Naive thymus-derived CD8-positive, alpha-beta T cell (primary cell): Measurements from ENCODE around the gene ZNG1F. TPM values are rescaled to one million over a fixed set of nuclear protein-coding genes. Genes with fewer than 3 reads are reported as not detected.
"Not testable (repeated sequence)": the region's sequence is repeated elsewhere in the genome, so short reads cannot be mapped to it uniquely, and the experiment has no call there.

Experiments used
- ATAC-seq, 2 donors: fragments of 150-1000 bp; cut with Tn5 transposase in 1 of 2; sonication (Bioruptor Pico), chemical (Tn5 transposase) in 1 of 2; 1 replicate in 1 of 2; 2 replicates in 1 of 2; pipeline ENCODE4 v1.10.0; 2021; ENCODE audit warnings: mild to moderate bottlenecking in 2 of 2, moderate library complexity in 2 of 2
- POLR2A ChIA-PET: fragments of 350-600 bp; sonication (Branson Sonifier 250); formaldehyde crosslinking; loops from one replicate; lab custom pipeline; 2021; ENCODE audit warnings: antibody characterized with exemption; lab: Charles Lee
- DNase-seq, 10 donors: peaks; one replicate each; pipeline versions ENCODE4 v3.0.0 to v3.0.0-alpha.2; 2020 to 2022
- H3K27ac Mint-ChIP-seq, 10 donors: one replicate each; pipeline ENCODE4 v1.8.0; 2020 to 2022; ENCODE audit warnings: mild to moderate bottlenecking in 10 of 10, mixed read lengths in 10 of 10, moderate library complexity in 4 of 10, inconsistent platforms in 1 of 10
- H3K27me3 Mint-ChIP-seq, 5 donors: one replicate each; pipeline ENCODE4 v1.8.0; 2021 to 2022; ENCODE audit warnings: mixed read lengths in 5 of 5
- H3K36me3 Mint-ChIP-seq, 3 donors: one replicate each; pipeline ENCODE4 v1.8.0; 2020 to 2022; ENCODE audit warnings: mixed read lengths in 3 of 3, mild to moderate bottlenecking in 2 of 3, inconsistent platforms in 1 of 3
- H3K4me1 Mint-ChIP-seq, 4 donors: one replicate each; pipeline ENCODE4 v1.8.0; 2021 to 2022; ENCODE audit warnings: mixed read lengths in 4 of 4
- H3K4me3 Mint-ChIP-seq, 10 donors: one replicate each; pipeline ENCODE4 v1.8.0; 2020 to 2022; ENCODE audit warnings: mild to moderate bottlenecking in 10 of 10, mixed read lengths in 10 of 10, moderate library complexity in 6 of 10, inconsistent platforms in 1 of 10
- H3K9me3 Mint-ChIP-seq, 9 donors: one replicate each; pipeline ENCODE4 v1.8.0; 2020 to 2022; ENCODE audit warnings: mixed read lengths in 9 of 9, mild to moderate bottlenecking in 3 of 9, inconsistent platforms in 1 of 9, moderate library complexity in 1 of 9
- polyA plus RNA-seq, 3 donors: library from polyadenylated mRNA; unstranded; fragments of 300-500 nt; fragmentation: Illumina TruSeq; gene quantifications; one replicate each; pipeline ENCODE4 v1.2.3, GENCODE V29; 2021
- total RNA-seq, 8 experiments: library from RNA in 2 of 8; stranded (reverse) in 2 of 8; gene quantifications; one replicate each; pipeline ENCODE4 v1.2.3 and lab custom pipeline; 2021 to 2026

The ZNG1F gene
- total and polyA plus RNA-seq, 5 experiments from 2014 or later, result 2.5 to 23.3 (median 3.2) TPM

DNA sequence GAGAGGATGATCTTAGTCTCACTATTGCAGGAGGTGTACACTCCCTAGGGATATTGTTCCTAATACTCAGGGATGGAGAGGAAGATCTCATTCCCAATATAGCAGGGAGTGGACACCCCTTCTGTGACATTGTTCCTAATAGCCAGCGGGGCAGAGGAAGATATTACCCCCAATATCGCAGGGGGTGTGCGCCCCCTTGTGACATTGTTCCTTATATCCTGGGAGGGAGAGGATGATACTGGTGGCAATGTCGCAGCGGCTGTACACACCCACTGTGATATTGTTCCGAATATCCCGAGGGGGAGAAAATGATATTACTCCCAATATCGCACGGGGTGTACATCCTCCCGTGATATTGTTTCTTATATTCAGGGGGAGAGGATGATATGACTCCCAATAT lies 78.2 kb downstream of the ZNG1F start:
- H3K27ac Mint-ChIP-seq, H3K9me3 Mint-ChIP-seq, ATAC-seq, H3K36me3 Mint-ChIP-seq, H3K4me3 Mint-ChIP-seq, H3K4me1 Mint-ChIP-seq, DNase-seq, H3K27me3 Mint-ChIP-seq, POLR2A ChIA-PET: not testable (repeated sequence)

DNA sequence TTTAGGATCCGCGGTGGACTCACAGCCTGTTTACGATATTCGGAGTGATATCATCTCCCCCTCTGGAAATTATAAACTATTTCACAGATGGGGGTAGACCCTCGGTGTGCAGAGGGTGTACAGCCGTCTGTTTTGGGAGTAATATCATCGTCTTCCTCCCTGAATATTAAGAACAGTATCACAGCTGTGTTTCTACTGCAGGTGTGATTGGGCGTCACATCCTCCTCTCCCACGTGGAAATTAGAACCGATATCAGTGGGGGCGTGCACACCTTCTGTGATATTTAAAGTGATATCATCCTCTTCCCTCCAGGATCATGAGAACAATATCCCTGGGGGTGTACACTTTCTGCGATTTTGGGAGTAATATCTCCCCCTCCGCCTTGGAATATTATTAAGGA lies 79.9 kb downstream of the ZNG1F start:
- H3K27ac Mint-ChIP-seq, DNase-seq, H3K27me3 Mint-ChIP-seq, H3K4me3 Mint-ChIP-seq, H3K9me3 Mint-ChIP-seq, H3K4me1 Mint-ChIP-seq, POLR2A ChIA-PET, H3K36me3 Mint-ChIP-seq: not testable (repeated sequence)
- ATAC-seq, result peak in 1 of 2 donors; percentile 40

DNA sequence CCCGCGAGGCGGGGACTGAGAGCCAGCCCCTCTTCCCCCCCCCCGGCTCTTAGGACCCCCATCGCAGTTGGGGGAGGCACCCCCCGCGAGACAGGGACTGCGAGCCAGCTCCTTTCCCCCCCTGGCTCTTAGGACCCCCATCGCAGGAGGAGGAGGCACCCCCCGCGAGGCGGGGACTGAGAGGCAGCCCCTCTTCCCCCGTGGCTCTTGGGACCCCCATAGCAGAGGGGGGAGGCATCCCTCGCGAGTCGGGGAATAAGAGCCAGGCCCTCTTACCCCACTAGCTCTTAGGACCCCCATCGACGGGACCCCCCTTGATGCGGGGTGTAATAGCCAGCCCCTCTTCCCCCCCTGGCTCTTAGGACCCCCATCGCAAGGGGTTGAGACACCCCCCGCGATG lies 80.3 kb downstream of the ZNG1F start:
- H3K4me3 Mint-ChIP-seq, H3K4me1 Mint-ChIP-seq, H3K36me3 Mint-ChIP-seq, H3K27me3 Mint-ChIP-seq, ATAC-seq, DNase-seq, H3K27ac Mint-ChIP-seq, POLR2A ChIA-PET, H3K9me3 Mint-ChIP-seq: not testable (repeated sequence)

GRCh38 chr9:41106472-41107116 lies 82.5 kb downstream of the ZNG1F start:
- DNase-seq, POLR2A ChIA-PET, H3K9me3 Mint-ChIP-seq, H3K36me3 Mint-ChIP-seq, H3K27me3 Mint-ChIP-seq, H3K27ac Mint-ChIP-seq, H3K4me1 Mint-ChIP-seq: not testable (repeated sequence)
- peak in 1 of 2 donors; percentile 25 for ATAC-seq
- H3K4me3 Mint-ChIP-seq, result peak overlapping the region in 1 of 10 donors; percentile 32

GRCh38 chr9:41105557-41106253 lies 83.4 kb downstream of the ZNG1F start:
- ATAC-seq, H3K4me1 Mint-ChIP-seq, H3K4me3 Mint-ChIP-seq, H3K36me3 Mint-ChIP-seq, H3K27ac Mint-ChIP-seq, POLR2A ChIA-PET, H3K27me3 Mint-ChIP-seq, H3K9me3 Mint-ChIP-seq, DNase-seq: not testable (repeated sequence)

DNA sequence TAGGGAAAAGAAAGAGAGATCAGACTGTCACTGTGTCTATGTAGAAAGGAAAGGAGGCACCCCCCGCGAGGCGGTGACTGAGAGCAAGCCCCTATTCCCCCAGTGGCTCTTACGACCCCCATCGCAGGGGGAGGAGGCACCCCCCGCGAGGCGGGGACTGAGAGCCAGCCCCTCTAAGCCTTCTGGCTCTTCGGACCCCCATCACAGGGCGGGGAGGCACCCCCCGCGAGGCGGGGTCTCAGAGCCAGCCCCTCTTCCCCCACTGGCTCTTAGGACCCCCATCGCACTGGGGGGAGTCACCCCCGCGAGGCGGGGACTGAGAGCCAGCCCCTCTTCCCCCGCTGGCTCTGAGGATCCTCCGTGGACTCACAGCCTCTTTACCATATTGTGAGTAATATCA lies 84.6 kb downstream of the ZNG1F start:
- ATAC-seq, result peak in 1 of 2 donors; percentile 36
- DNase-seq, H3K4me1 Mint-ChIP-seq, POLR2A ChIA-PET, H3K9me3 Mint-ChIP-seq, H3K36me3 Mint-ChIP-seq, H3K27me3 Mint-ChIP-seq, H3K27ac Mint-ChIP-seq, H3K4me3 Mint-ChIP-seq: not testable (repeated sequence)

GRCh38 chr9:41100508-41100907 lies 88.6 kb downstream of the ZNG1F start:
- not testable (repeated sequence) for H3K4me3 Mint-ChIP-seq

DNA sequence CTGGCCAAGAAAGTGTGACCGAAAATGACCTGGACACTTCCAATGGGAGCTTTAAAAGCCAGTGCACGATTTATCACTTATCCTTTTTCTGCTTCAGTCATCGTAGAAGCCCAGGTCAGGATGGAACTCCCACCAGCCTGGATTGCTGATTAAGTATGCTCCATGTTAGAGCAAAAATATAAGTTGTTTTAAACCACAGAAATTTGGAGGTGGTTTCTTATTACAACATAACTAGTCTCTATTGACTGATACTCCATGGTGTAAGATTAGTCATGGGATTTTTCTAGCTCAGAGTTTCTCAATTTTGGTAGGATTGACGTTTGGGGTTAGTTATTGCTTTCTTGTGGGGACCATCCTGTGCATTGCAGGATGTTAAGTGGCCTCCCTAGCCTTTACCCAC lies 90.4 kb downstream of the ZNG1F start:
- H3K27ac Mint-ChIP-seq, DNase-seq, POLR2A ChIA-PET, H3K4me1 Mint-ChIP-seq, ATAC-seq, H3K36me3 Mint-ChIP-seq, H3K4me3 Mint-ChIP-seq, H3K9me3 Mint-ChIP-seq: not testable (repeated sequence)
- H3K27me3 Mint-ChIP-seq, result peaks cover 4 to 10% (median 9%) of the 10 kb centered on the region in 5 donors

More at GRCh38 chr9:41100508-41100907, 88.6 kb downstream of the ZNG1F start:
- ATAC-seq, H3K27ac Mint-ChIP-seq, POLR2A ChIA-PET, DNase-seq, H3K36me3 Mint-ChIP-seq, H3K4me1 Mint-ChIP-seq, H3K9me3 Mint-ChIP-seq: not testable (repeated sequence)
- peaks cover 0 to 10% (median 8%) of the 10 kb centered on the region in 5 donors for H3K27me3 Mint-ChIP-seq

- DNase-seq, POLR2A ChIA-PET, H3K4me1 Mint-ChIP-seq, H3K36me3 Mint-ChIP-seq, H3K4me3 Mint-ChIP-seq, H3K9me3 Mint-ChIP-seq, H3K27ac Mint-ChIP-seq, H3K27me3 Mint-ChIP-seq: not testable (repeated sequence)
- peak in 1 of 2 donors; percentile 25 for ATAC-seq
These were observed 94.1 kb downstream of the ZNG1F start for GRCh38 chr9:41095060-41095459.

DNA sequence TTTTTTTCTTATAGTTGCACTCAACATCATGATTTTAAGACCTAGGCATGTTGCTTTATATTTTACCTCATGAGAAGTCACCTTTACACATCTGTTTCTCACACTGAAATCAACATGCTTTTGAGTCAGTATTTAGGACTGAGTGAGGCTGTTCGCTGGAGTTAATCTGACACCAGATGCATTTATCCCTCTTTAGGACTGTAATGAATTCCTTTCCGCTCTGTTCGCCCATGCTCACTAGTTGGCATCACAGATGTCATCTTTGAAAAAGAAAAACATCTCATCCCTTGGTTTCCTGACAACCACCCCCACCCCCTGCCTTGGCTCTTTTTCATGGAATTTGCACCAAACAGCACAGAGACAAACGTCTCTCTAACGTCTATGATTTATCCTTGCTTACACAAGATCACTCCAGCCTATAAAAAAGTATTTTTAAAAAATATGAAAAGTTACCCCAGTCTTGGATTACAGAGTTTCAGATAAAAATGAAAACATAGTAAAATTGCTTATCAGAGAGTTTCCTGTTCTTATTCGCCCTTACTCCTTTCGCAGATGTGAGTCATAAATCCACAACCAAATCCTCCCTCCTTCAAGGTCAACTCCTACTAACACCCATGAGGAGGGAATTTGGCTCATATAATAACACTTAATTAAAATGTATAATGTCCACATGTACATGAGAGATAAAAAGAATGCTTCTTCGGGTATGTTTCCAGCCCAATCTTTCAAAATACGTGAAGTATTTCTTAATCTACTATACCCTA lies 94.9 kb downstream of the ZNG1F start:
- H3K36me3 Mint-ChIP-seq, DNase-seq, POLR2A ChIA-PET, H3K9me3 Mint-ChIP-seq, H3K27me3 Mint-ChIP-seq, H3K4me3 Mint-ChIP-seq, H3K4me1 Mint-ChIP-seq, ATAC-seq, H3K27ac Mint-ChIP-seq: not testable (repeated sequence)

DNA sequence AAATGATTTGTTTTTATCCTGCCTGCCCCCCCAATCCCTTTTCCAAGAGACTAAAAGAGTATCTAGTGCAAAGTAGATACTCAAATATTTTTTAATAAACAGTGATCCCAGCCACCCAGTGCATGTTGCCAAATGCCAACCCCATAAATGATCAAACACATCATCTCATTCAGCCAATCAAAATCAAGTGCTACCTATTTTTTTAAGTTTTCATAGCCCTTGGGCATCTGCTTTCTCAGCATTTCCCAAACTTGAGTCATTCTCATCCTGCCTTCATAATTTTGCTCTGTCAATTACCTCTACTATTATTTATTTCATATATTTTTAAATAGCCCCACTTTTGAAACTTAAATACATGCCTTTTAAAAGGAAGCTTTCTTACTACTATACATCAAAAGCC lies 98.2 kb downstream of the ZNG1F start:
- H3K4me1 Mint-ChIP-seq, H3K27ac Mint-ChIP-seq, H3K4me3 Mint-ChIP-seq, H3K9me3 Mint-ChIP-seq, ATAC-seq, DNase-seq, POLR2A ChIA-PET, H3K36me3 Mint-ChIP-seq: not testable (repeated sequence)
- H3K27me3 Mint-ChIP-seq, result peaks cover 7 to 35% (median 11%) of the 10 kb centered on the region in 5 donors

GRCh38 chr9:41090386-41090785 lies 98.7 kb downstream of the ZNG1F start:
- ATAC-seq, H3K4me3 Mint-ChIP-seq, H3K36me3 Mint-ChIP-seq, POLR2A ChIA-PET, DNase-seq, H3K9me3 Mint-ChIP-seq, H3K27ac Mint-ChIP-seq, H3K4me1 Mint-ChIP-seq: not testable (repeated sequence)
- peaks cover 7 to 39% (median 11%) of the 10 kb centered on the region in 5 donors for H3K27me3 Mint-ChIP-seq

- H3K9me3 Mint-ChIP-seq, H3K4me1 Mint-ChIP-seq, H3K36me3 Mint-ChIP-seq, POLR2A ChIA-PET, H3K4me3 Mint-ChIP-seq: not testable (repeated sequence)
- peak overlapping the region in 1 of 10 donors; percentile 40 for H3K27ac Mint-ChIP-seq
- H3K27me3 Mint-ChIP-seq, result peaks cover 9 to 32% (median 13%) of the 10 kb centered on the region in 5 donors
- ATAC-seq (peak; percentile 74 to 79), DNase-seq (peak in 3 of 10 donors; percentile 30 to 48 (median 39))
These were observed 100.6 kb downstream of the ZNG1F start for GRCh38 chr9:41088450-41089059.
